ENCODE data around the gene SIN3A.
"Not testable (repeated sequence)": the region's sequence is repeated elsewhere in the genome, so short reads cannot be mapped to it uniquely, and the experiment has no call there.

Gene SIN3A

DNA sequence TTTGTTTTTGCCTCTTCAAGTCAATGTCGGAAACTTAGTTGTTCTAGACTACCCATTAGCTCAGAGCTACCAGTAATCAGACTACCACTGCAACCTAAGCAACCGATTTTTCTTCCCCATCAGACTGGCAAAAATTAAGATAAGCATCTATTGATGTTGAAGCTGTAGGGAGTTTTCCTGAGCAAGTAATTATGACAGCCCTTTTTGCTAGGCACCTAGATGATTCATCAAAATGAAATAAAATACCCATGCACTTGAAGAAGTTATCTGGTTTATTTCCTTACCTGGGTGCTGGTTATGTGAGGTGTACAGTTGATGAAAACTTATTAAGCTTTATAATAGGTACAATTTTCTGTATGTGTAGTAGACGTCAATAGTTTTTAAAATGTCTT, 116.2 kb downstream of the SIN3A start:
- TF ChIP-seq, protein P1, sequence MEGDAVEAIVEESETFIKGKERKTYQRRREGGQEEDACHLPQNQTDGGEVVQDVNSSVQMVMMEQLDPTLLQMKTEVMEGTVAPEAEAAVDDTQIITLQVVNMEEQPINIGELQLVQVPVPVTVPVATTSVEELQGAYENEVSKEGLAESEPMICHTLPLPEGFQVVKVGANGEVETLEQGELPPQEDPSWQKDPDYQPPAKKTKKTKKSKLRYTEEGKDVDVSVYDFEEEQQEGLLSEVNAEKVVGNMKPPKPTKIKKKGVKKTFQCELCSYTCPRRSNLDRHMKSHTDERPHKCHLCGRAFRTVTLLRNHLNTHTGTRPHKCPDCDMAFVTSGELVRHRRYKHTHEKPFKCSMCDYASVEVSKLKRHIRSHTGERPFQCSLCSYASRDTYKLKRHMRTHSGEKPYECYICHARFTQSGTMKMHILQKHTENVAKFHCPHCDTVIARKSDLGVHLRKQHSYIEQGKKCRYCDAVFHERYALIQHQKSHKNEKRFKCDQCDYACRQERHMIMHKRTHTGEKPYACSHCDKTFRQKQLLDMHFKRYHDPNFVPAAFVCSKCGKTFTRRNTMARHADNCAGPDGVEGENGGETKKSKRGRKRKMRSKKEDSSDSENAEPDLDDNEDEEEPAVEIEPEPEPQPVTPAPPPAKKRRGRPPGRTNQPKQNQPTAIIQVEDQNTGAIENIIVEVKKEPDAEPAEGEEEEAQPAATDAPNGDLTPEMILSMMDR (IDR thresholded peaks at IDR 0.05; ENCODE audit: low read depth, low read length): no peak
- no peak for DNase-seq (ENCODE audit: extremely low read depth, low read depth)

DNA sequence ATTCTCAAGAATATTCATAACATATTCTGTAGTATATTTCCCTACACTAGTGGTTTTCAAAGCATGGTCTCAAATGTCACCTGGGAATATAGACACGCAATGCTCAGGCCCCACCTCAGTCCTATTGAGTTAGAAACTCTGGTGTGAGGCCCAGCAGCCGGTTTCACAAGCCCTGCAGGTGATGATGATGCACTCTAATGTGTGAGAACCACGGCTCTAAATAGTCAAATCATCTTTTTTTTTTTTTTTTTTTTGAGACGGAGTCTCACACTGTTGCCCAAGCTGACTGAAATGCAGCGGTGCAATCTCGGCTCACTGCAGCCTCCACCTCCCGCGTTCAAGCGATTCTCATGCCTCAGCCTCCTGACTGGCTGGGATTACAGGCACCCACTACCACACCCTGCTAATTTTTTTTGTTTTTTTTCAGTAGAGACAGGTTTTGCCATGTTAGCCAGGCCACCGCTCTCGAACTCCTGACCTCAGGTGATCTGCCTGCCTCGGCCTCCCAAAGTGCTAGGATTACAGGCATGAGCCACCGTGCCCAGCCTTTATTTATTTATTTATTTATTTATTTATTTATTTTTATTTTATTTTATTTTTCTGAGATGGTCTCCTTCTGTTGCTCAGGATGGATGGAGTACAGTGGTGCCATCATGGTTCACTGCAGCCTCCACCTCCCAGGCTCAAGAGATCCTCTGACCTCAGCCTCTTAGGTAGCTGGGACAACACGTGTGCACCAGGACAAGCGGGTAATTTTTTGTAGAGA, 117.7 kb downstream of the SIN3A start:
- DNase-seq (ENCODE audit: extremely low read depth, low read depth): not testable (repeated sequence)

DNA sequence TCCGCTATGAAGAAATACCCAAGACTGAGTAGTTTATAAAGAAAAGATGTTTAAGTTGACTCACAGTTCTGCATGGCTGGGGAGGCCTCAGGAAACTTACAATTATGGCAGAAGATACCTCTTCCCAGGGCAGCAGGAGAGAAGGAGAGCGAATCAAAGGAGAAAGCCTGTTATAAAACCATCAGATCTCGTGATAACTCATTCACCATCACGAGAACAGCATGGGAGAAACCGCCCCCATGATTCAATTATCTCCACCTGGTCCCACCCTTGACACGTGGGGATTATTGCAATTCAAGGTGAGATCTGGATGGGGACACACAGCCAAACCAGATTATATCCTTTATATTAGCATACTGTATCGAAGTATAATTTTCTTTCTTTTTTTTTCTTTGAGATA, 119.4 kb downstream of the SIN3A start:
- DNase-seq (ENCODE audit: extremely low read depth, low read depth): not testable (repeated sequence)

DNA sequence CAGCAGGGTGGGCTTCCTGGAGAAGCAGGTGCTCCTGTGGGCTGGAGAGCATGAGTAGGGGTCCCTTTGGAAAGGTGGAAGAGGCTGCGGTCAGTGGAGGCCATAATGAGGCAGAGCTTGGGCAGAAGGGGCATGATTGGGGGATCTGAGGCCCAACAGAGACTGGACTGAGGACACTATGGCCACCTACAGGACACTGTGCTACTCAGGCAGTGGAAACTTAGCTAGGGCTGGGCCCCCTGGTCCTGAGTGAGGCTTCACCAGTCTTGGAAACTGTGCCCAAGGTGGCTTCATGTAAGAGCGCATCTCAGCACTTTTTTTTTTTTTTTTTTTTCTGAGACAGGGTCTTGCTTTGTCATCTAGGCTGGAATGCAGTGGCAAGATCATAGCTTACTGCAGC, 121.9 kb downstream of the SIN3A start:
- TF ChIP-seq, protein P1 (IDR thresholded peaks at IDR 0.05; ENCODE audit: low read depth, low read length): no peak
- DNase-seq (ENCODE audit: extremely low read depth, low read depth): no peak

DNA sequence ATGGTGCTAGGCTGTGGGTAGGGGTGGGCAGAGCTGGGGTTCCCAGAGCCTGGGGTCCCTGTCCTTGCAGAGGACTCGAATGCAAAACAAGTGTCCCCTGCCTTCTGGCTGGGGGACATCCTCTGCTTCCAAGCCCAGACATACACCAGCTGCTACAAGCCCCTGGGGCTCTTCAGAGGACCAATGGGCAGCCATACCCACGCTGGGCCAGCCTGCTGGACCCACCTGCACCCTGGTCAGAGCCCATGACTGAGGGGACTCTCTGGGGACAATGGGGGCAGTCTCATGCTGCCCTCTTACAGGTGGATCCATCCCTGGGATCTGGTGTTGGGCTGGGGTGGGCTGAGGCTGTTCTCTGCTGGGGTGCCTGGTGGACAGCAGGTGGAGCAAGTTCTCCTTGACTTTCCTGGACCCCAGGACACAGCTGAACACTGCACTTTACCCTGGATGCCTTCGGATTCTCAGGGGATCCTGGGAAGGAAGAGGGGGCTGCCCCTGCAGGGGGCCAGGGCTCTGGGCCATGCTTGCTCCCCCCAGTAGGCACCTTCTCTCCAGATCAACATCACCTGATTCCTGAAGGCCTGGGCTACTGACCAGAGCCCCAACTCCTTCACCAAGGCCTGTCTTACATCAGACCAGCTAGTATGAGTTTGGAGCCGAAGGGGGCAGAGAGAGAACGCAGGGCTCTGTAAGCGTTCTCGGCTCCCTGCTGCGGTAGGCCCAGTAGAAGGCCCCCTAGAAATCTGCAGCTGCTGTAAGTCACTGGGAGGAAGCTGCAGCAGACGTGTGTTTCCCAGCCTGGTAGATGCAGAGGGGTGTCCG, 122.8 kb downstream of the SIN3A start:
- TF ChIP-seq, protein P1 (IDR thresholded peaks at IDR 0.05; ENCODE audit: low read depth, low read length): no peak
- no peak for DNase-seq (ENCODE audit: extremely low read depth, low read depth)

DNA sequence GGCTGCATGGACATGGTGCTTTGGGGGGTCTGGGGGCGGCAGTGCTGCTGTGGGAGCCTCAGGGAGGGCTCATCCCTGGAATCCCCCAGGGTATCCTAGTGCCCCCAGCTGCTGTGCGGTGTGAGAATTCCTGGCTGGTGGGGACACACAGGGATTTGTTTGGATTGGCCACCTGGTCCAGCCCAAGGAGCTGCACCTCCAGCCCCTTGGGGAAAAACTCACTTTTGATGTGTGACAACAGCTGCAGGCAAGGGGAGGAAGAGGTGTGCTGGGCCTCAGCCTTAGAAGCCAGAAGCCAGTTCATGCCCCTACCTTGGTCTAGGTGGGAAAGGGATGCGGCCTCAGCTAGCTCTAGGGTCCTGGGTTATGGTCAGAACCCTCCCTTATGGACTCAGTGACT, 124.0 kb downstream of the SIN3A start:
- no peak for DNase-seq (ENCODE audit: extremely low read depth, low read depth)
- TF ChIP-seq, protein P1 (IDR thresholded peaks at IDR 0.05; ENCODE audit: low read depth, low read length): no peak

DNA sequence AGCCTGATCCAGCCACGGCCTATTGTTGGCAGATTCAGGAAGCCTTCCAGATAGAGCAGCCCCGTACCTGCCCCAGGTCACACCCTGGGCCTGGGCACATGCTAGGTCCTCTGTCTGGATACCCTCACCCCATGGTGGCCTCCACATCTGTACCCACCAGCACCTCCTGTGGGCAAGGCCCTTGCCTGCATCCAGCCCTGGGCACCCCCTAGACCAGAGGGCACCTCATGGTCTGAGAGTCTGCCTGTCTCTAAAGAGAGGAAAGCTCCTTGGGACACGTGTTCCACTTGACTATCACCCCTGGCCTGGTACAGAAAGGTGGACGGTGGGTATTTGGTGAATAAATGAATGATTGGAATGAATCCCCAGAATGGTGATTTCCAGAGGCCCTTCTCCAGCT, 124.5 kb downstream of the SIN3A start:
- DNase-seq (ENCODE audit: extremely low read depth, low read depth): no peak
- TF ChIP-seq, protein P1 (IDR thresholded peaks at IDR 0.05; ENCODE audit: low read depth, low read length): no peak

DNA sequence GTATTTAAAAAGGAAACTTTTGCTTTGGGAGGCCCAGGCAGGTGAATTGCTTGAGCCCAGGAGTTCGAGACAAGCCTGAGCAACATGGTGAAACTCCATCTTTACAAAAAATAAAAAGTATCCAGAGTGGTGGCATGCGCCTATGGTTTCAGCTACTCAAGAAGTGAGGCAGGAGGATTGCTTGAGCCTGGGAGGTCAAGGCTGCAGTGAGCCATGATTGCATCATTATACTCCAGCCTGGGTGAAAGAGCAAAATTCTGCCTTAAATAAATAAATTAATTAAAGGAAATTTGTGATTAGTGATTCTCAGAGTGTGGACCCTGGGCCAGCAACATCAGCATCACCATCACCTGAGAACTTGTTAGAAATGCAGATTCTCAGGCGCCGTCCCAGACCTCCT, 125.6 kb downstream of the SIN3A start:
- TF ChIP-seq, protein P1 (IDR thresholded peaks at IDR 0.05; ENCODE audit: low read depth, low read length): no peak
- DNase-seq (ENCODE audit: extremely low read depth, low read depth): no peak

Measured in AG09319 (cell line).